IPS DF 4.7 (cell line): ENCODE results near the gene DCAF10.
A peak's percentile ranks its signal among the peaks of the same experiment; 100 is the strongest.
"Not testable (repeated sequence)": the region's sequence is repeated elsewhere in the genome, so short reads cannot be mapped to it uniquely, and the experiment has no call there.

ENCODE experiments used
- DNase-seq: peaks from one replicate; pipeline ENCODE4 v3.0.0-alpha.2; 2013; ENCODE audit warnings: low spot score; ENCODE audit errors: extremely low read depth

Gene DCAF10

GRCh38 chr9:37800631-37801286, at the start of gene DCAF10:
DCAF10 (plus strand) TSS chr9:37800797; CDS start chr9:37800867, 70 bp downstream.
- DNase-seq: no peak

DNA sequence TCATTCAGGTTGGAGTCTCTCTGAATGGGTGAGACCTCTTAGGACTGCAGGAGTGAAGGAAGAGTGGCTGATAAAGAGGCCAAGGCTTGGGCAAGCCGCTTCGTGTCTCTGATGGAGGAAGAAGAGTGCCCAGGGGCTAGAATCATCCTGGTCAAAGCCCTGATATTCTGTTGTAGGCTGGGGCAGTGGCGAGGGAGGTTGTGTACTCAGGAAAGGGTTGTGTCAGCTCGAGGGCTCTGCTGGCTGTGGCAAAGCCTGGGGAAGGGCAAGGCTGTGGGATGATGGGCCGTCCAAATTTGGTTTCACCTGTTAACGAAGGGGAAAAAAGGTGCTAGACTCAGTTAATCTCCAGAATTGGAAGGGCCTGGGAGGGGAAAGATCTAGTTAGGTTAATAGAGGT, 49.4 kb upstream of the DCAF10 start:
- DNase-seq: no peak

DNA sequence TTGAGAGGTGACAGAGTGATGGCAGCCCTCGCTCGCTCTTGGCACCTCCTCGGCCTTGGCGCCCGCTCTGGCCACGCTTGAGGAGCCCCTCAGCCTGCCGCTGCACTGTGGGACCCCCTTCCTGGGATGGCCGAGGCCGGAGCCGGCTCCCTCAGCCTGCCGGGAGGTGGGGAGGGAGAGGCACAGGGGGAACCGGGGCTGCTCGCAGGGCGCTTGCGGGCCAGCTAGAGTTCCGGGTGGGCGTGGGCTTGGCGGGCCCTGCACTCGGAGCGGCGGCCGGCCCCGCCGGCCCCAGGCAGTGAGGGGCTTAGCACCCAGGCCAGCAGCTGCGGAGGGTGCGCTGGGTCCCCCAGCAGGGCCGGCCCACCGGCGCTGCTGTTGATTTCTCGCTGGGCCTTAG, 48.9 kb upstream of the DCAF10 start:
- DNase-seq: not testable (repeated sequence)

- not testable (repeated sequence) for DNase-seq
Observed at GRCh38 chr9:37752112-37752511, 48.5 kb upstream of the DCAF10 start.

GRCh38 chr9:37752642-37753488, 47.7 kb upstream of the DCAF10 start:
- DNase-seq: no peak

DNA sequence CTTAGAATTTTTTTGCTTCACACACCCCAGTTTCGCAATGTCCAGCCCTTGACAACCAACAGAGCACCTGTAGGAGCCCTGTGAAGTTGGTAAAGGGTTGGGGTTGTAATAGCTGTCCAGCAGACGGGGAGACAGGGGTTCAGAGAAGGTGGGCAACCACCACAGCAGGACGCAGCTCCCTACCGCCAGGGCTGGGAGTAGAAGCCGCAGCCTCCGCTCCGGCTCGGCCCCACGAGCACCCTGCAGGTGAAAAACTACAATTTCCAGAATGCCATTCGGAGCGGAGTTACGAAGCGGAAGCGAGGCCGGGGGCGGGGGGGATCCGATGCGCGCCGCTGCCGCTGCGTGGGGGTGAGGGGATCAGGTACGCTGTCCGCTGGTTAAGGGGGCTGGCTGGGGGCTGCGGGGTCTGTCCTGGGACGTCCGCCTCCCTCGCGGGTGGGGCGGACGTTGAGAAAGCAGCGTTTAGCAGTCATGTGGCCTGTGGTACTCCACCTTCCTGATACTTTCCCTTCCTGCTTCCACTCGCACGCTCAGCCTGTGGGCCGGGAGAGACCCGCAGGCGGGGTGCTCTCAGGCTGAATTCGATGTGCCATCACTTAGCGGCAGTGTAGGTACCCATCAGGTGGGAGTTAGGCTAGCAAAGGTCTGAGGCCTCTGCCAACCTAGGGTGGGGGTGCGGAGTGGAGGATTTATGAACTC, 47.0 kb upstream of the DCAF10 start, which contains the start of gene TRMT10B:
TRMT10B (plus strand) TSS at position 317 of the 702 bp plus-strand sequence. CDS start 8,127 bp downstream, outside the sequence.
- peak; percentile 22 for DNase-seq

GRCh38 chr9:37758747-37759146, 41.9 kb upstream of the DCAF10 start:
- DNase-seq: no peak

GRCh38 chr9:37760416-37761161, 40.0 kb upstream of the DCAF10 start:
- DNase-seq: no peak

- no peak for DNase-seq
Observed at GRCh38 chr9:37761511-37761910, 39.1 kb upstream of the DCAF10 start.

DNA sequence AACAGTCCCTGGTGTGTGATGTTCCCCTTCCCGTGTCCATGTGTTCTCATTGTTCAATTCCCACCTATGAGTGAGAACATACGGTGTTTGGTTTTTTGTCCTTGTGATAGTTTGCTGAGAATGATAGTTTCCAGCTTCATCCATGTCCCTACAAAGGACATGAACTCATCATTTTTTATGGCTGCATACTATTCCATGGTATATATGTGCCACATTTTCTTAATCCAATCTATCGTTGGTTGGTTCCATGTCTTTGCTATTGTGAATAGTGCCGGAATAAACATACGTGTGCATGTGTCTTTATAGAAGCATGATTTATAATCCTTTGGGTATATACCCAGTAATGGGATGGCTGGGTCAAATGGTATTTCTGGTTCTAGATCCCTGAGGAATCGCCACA, 35.3 kb upstream of the DCAF10 start:
- DNase-seq: not testable (repeated sequence)

- no peak for DNase-seq
Observed at GRCh38 chr9:37769306-37769705, 31.3 kb upstream of the DCAF10 start.

DNA sequence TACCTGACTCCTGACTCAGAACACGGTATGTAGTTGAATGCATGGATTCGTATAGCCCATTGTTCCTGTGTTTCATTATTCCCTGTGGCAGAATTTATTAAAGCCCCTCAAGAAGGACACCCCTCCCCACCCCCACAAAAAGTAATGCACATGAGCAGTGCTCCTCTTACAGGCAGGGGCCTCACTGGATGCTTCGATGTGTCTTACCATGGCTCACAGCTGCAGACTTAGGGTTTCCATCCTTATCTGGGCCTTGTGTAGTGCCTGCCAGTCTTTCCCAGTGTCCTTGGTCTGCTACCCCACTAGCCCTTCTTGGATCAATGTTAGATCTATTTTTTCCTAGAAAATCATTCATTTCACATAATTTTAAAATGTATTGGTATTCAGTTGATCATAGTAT, 30.6 kb upstream of the DCAF10 start:
- DNase-seq: no peak

DNA sequence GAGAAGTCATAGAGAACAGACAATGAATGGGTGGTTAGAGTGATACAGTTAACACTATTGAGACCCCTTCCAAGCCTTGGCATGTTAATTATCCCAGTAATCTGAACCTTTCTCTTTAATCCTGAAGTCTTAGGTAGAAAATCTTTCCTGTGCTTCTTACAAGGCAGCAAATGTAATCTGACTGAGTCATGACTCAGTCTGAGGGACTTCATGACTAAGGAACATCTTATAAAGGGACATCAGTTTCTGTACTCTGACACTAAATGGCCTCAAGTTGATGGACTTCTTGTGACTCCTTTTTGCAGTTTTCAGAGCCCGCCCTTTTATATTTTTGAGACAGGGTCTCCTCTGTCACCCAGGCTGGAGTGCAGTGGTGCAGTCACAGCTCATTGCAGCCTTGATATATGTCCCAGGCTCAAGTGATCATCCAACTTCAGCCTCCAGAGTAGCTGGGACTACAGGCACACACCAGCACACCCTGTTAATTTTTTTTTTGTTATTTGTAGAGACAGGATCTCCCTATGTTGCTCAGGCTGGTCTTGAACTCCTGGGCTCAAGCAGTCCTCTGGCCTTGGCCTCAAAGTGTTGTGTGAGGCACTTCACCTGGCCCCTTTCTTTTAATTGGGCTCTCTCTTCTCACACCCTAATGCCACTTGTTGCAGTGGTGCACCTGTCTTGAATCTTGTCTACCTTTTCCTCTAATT, 25.2 kb upstream of the DCAF10 start:
- no peak for DNase-seq

DNA sequence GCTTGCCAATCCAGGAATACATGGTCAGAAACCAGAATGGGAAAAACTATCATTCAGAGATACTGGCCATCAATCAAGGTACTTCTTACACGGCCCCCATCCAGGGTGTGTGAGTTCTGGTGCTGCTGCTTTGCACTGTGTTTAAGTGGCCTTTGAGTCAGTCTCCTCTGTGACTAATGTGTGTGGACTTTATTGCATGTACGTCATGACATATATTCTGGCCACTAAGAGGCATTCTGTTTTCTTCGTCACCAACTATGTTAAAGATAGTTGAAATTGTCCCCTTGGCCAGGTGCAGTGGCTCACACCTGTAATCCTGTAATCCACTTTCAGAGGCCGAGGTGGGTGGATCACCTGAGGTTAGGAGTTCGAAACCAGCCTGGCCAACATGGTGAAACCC, 24.3 kb upstream of the DCAF10 start:
- no peak for DNase-seq

DNA sequence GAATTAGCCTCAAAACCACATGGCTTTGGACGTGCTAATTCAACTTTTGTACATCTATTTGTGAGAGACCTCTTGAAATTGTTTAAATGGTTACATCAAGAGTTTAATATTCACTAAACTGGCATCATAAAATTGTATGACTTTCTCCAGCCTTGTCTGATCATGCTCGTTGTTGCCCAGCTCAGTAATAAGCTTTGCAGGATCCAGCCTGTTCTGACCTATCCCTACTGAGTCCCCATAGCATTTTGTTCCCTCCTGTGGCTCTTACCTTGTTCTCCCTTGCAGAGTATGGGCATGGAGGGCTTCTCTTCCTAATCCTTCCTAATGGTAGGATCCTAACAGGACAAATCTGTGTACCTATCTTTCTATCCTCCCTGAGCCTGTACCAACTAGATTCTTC, 22.1 kb upstream of the DCAF10 start:
- no peak for DNase-seq

GRCh38 chr9:37784291-37784615, 16.3 kb upstream of the DCAF10 start:
- no peak for DNase-seq

DNA sequence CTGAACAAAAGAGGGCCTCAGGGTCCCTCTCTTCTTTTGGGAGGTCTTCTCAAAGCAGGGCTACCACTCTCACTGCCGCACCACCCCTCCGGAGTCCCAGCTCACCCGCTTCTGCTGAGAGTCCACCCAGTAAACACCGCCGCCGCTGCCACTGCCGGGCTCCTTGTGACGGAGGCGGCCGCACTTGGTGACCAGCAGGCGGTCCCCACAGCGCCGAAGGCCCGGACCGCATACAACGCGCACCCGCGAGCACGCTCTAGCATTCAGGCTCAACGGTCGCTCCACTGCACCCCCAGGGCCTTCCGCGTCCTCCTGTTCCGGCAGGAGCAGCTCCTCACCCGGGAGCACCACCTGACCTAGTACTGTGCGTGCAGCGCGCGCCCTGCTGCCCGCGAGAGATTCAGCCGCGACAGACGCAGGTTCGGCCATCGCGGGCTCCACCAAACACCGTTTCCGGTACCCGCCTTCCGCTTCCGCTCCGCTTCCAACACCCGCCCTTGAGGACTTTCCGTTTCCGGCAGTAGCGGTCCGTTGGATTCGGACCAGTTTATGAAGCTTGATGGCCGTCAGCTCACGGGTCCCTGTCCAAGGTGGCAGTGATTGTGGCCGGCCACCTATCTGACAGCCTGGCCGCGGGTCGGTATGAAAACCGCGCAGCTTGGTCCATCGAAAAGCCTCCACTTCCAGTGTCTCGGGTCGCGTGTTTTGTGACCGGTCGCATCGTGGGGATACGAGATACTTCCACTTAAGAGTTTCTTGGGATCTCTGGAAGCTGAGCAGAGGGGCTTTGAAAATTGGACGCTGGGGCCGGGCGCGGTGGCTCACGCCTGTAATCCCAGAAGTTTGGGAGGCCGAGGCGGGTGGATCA, 15.7 kb upstream of the DCAF10 start, which contains the start of gene EXOSC3:
EXOSC3 (minus strand) TSS at position 449 of the 868 bp plus-strand sequence; CDS start at position 429, 20 bp downstream.
- DNase-seq: peak; percentile 74

GRCh38 chr9:37787059-37787458, 13.5 kb upstream of the DCAF10 start:
- DNase-seq: no peak

GRCh38 chr9:37788332-37788731, 12.3 kb upstream of the DCAF10 start:
- DNase-seq: no peak

DNA sequence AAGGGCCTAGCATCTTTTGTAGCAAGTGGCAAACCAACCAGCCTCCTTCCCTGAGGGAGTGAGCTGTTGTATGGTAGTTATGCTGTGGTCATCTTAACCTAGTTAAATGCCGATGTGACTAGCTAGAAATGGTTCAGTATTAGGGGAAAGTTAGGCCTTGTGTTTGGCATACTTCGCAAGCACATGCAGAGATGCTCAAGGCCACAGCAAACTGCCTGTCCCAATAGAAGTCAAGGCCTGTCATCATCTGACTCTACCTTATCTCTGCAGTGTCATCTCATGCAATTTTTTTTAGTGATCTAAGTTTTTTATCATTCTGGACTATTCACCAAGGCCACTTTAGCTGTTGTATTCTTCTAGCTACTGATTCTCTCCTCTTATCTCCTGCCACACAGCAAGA, 10.5 kb upstream of the DCAF10 start:
- no peak for DNase-seq
